Measurements from ENCODE around the gene NSMCE3. TPM values are rescaled to one million over a fixed set of nuclear protein-coding genes. Genes with fewer than 3 reads are reported as not detected.

Gene NSMCE3
- total RNA-seq, 4 donors from 2014 or later = 4.6 to 8.8 (median 7.6) TPM

- WGBS, 2 donors = 64 to 69% methylated on average over 3 of the region's 3 CpGs
- TF ChIP-seq POLR2A (IDR thresholded peaks at IDR 0.05) = no peak
- TF ChIP-seq CTCF (IDR thresholded peaks at IDR 0.05) = no peak
- intact Hi-C loops (cut with DNase I; ENCODE audit: low total_unique reads) = no loop called here
- no peak for DNase-seq (ENCODE audit: low spot score in 2 of 2)
- H3K4me3 ChIP-seq (ENCODE audit: low read depth, poor library complexity, severe bottlenecking) = no peak overlapping the region
Measured at GRCh38 chr15:29305556-29305955, 35.9 kb upstream of the NSMCE3 start.

GRCh38 chr15:29302871-29303270 is 33.2 kb upstream of the NSMCE3 start:
- intact Hi-C loops (cut with DNase I; ENCODE audit: low total_unique reads) = no loop called here
- no peak for DNase-seq (ENCODE audit: low spot score in 2 of 2)
- TF ChIP-seq POLR2A (IDR thresholded peaks at IDR 0.05) = no peak
- TF ChIP-seq CTCF (IDR thresholded peaks at IDR 0.05) = no peak
- WGBS, 2 donors = 69 to 88% methylated on average over 7 of the region's 7 CpGs
- H3K4me3 ChIP-seq (ENCODE audit: low read depth, poor library complexity, severe bottlenecking) = no peak overlapping the region

- TF ChIP-seq CTCF (IDR thresholded peaks at IDR 0.05) = no peak
- no peak for TF ChIP-seq POLR2A (IDR thresholded peaks at IDR 0.05)
- intact Hi-C loops (cut with DNase I; ENCODE audit: low total_unique reads) = no loop called here
- H3K4me3 ChIP-seq (ENCODE audit: low read depth, poor library complexity, severe bottlenecking) = no peak overlapping the region
- DNase-seq (ENCODE audit: low spot score in 2 of 2) = no peak
Measured at GRCh38 chr15:29299784-29300183, 30.2 kb upstream of the NSMCE3 start.

GRCh38 chr15:29299331-29299730 is 29.7 kb upstream of the NSMCE3 start:
- WGBS, 2 donors = 80 to 82% methylated on average over 3 of the region's 3 CpGs
- no peak overlapping the region for H3K4me3 ChIP-seq (ENCODE audit: low read depth, poor library complexity, severe bottlenecking)
- no peak for DNase-seq (ENCODE audit: low spot score in 2 of 2)
- intact Hi-C loops (cut with DNase I; ENCODE audit: low total_unique reads) = no loop called here
- no peak for TF ChIP-seq POLR2A (IDR thresholded peaks at IDR 0.05)
- TF ChIP-seq CTCF (IDR thresholded peaks at IDR 0.05) = no peak

GRCh38 chr15:29294732-29295325 is 25.2 kb upstream of the NSMCE3 start:
- 61% methylated on average over 7 of the region's 7 CpGs for WGBS, 2 donors
- no peak for DNase-seq (ENCODE audit: low spot score in 2 of 2)
- intact Hi-C loops (cut with DNase I; ENCODE audit: low total_unique reads) = no loop called here

More at GRCh38 chr15:29294732-29295325, 25.2 kb upstream of the NSMCE3 start:
- no peak for TF ChIP-seq POLR2A (IDR thresholded peaks at IDR 0.05)
- TF ChIP-seq CTCF (IDR thresholded peaks at IDR 0.05) = no peak
- H3K4me3 ChIP-seq (ENCODE audit: low read depth, poor library complexity, severe bottlenecking) = no peak overlapping the region
